COR-L47 (cell line): ENCODE data around the gene GRIA4.

Experiments
- DNase-seq: peaks from one replicate; lab custom pipeline; 2025; lab: John Stamatoyannopoulos, UW

The GRIA4 gene

GRCh38 chr11:105639527-105639926 lies 29.7 kb downstream of the GRIA4 start:
- no peak for DNase-seq

DNA sequence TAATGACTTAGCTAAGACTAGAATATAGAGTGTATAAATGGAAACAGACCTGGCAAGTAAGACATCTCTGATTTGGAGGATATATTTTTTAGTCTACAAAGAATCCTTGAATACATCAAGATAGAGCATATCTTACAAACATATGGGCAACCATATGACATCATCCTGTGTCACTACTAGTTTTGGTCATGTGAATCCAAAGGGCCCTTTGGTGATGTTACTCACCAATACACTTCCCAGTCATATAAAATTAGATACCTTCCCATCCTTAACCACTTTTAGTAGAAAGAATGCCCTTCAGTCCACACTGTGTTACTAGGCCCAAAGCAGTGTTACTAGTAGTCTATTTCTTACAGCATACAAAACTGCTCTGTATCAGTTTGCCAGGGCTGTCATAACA lies 31.6 kb downstream of the GRIA4 start:
- no peak for DNase-seq

DNA sequence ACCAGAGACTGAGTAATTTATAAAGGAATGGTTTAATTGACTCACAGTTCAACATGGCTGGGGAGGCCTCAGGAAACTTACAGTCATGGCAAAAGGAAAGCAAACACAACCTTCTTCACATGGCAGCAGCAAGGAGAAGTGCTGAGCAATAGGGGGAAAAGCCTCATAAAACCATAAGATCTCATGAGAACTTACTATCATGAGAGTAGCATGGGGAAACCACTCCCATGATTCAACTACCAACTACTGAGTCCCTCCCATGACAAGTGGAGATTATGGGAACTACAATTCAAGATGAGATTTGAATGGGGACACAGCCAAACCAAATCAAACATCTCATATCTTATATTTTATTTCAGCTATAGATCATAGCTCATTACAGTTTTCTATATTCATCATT lies 33.0 kb downstream of the GRIA4 start:
- no peak for DNase-seq

DNA sequence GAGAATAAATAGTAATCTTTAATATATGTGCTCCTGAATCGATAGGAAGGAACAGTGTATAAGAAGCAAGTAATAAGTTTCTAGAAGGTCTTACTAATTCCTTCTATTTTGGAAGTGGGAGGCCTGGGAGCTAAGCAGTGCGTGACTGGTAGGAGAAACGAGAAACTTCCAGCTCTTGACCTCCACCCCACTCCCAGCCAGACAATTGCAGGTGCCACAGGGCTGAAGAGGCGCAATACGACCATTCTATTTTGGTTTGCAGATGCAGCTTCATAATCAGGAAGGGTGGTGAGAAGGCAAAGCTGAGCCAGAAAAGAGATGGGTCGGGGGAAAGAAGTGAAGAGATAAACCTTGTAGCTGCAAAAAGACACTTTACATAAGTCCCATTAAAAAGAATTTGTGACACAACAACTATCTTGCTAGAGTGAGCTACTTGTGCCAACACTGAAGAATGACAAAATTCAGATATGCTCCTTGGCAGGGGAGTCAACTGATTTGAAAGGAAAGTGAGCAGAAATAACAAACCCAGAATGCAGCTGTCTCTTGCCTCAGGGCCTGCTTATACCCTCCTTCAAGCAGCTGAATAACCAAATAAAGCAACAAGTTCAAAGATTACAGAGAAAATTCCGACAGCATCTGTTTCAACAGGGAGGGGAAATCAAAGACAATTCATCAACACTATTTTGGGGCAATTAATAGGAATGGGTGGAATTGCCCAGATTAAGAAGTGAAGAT lies 35.1 kb downstream of the GRIA4 start:
- DNase-seq: no peak

GRCh38 chr11:105647780-105648179 lies 37.9 kb downstream of the GRIA4 start:
- DNase-seq: no peak

GRCh38 chr11:105648762-105649161 lies 38.9 kb downstream of the GRIA4 start:
- DNase-seq: no peak

- DNase-seq: no peak
Observed at GRCh38 chr11:105665281-105665680, 55.4 kb downstream of the GRIA4 start.

- DNase-seq: no peak
Observed at GRCh38 chr11:105667441-105667840, 57.6 kb downstream of the GRIA4 start.

- DNase-seq: no peak
Observed at GRCh38 chr11:105670811-105671210, 60.9 kb downstream of the GRIA4 start.

DNA sequence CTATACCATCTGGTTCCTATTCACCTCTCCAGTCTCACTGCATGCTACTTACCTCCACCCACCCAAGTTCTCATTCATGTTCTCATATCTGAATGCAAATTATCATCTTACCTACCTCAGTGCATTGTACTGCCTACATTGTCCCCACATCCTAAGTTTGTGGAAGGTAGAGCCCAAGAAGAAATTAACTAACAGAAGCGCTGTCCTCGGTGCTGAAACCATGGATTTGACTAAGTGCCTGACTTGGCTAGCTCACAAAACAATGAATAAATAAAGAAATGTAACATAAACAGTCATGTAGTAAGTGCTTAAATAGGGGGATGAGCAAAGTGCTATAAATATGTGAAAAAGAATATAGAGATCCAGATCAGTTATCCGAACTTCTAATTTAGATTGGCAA lies 63.2 kb downstream of the GRIA4 start:
- no peak for DNase-seq

GRCh38 chr11:105689631-105690030 lies 79.8 kb downstream of the GRIA4 start:
- DNase-seq: no peak

- no peak for DNase-seq
Observed at GRCh38 chr11:105690467-105690866, 80.6 kb downstream of the GRIA4 start.

DNA sequence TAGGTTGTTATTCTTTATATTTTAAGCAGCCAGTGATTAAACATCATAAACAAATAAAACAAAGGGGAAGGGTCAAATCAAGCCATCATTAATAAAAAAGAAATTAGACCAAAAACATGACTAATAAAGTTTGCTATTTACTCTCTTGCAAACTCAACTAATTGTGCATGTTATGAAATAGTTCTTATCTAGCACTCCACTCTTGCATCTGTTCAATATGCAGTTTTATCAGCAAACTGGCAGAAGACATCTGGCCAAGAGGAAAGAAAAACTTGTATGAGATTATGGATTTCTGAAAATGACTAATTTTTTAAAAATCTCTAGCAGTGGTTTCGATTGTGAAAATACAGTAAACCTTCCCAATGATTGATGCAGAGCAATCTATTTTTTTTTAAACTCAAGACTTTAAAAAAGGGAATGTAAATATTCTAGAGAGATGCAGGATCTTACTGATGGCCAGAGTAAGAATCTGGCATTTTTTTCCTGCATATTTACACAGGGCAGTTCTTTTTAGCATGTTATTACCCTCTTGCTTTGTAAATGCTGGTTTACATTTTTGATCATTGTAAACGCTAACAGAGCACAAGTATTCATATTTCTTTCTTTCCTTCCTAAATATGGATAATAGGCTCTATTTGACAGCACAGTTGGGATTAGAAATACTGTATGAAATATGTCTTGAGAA lies 83.3 kb downstream of the GRIA4 start:
- DNase-seq: no peak

- no peak for DNase-seq
Observed at GRCh38 chr11:105696000-105696399, 86.1 kb downstream of the GRIA4 start.

- DNase-seq: no peak
Observed at GRCh38 chr11:105697291-105697690, 87.4 kb downstream of the GRIA4 start.

GRCh38 chr11:105699203-105699602 lies 89.3 kb downstream of the GRIA4 start:
- DNase-seq: no peak

GRCh38 chr11:105700271-105700670 lies 90.4 kb downstream of the GRIA4 start:
- DNase-seq: no peak

GRCh38 chr11:105701098-105701497 lies 91.2 kb downstream of the GRIA4 start:
- no peak for DNase-seq

GRCh38 chr11:105705786-105706530 lies 96.1 kb downstream of the GRIA4 start:
- no peak for DNase-seq

GRCh38 chr11:105713106-105713505 lies 103.2 kb downstream of the GRIA4 start:
- DNase-seq: no peak

- no peak for DNase-seq
Observed at GRCh38 chr11:105713696-105714095, 103.8 kb downstream of the GRIA4 start.

GRCh38 chr11:105718641-105719040 lies 108.8 kb downstream of the GRIA4 start:
- DNase-seq: no peak
